ENCODE measurements around the gene POLE2.
"Not testable (repeated sequence)": the region's sequence is repeated elsewhere in the genome, so short reads cannot be mapped to it uniquely, and the experiment has no call there.

The POLE2 gene, protein sequence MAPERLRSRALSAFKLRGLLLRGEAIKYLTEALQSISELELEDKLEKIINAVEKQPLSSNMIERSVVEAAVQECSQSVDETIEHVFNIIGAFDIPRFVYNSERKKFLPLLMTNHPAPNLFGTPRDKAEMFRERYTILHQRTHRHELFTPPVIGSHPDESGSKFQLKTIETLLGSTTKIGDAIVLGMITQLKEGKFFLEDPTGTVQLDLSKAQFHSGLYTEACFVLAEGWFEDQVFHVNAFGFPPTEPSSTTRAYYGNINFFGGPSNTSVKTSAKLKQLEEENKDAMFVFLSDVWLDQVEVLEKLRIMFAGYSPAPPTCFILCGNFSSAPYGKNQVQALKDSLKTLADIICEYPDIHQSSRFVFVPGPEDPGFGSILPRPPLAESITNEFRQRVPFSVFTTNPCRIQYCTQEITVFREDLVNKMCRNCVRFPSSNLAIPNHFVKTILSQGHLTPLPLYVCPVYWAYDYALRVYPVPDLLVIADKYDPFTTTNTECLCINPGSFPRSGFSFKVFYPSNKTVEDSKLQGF

DNA sequence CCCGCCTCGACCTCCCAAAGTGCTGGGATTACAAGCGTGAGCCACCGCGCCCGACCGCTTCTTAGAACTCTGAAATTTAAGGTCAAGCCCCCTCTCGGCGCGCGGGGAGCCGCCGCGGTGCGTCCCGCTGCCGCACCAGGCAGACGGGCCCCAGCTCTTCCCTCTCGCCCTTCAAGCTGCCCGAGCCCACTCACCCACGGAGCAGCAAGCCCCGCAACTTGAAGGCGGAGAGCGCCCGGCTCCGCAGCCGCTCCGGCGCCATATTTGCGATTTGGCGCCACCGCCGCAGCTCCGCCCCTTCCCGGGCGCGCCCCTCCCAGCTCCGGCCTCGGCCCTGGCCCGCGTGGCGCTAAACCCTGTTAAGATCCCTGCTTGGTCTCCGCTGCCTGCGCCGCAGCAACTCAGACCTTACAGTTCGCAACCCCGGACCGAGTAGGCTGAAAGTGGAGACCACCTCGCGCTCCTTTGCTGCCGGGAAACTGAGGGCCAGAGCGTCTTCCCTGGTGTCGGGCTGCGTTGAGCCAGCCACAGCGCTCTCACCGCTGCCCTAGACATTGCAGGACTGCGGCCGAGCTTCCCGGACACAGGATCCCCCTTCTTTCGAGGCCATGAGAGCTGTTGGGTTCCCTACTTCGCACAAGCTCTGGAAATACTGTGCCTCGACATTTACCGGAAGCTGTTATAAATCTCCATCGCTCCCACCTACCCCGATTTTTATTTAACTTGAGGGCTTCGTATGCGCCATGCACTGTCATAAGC is at the start of gene POLE2:
POLE2 (minus strand) TSS at position 273 of the 759 bp plus-strand sequence; CDS start at position 262, 11 bp downstream.
- peak; percentile 84 for DNase-seq

DNA sequence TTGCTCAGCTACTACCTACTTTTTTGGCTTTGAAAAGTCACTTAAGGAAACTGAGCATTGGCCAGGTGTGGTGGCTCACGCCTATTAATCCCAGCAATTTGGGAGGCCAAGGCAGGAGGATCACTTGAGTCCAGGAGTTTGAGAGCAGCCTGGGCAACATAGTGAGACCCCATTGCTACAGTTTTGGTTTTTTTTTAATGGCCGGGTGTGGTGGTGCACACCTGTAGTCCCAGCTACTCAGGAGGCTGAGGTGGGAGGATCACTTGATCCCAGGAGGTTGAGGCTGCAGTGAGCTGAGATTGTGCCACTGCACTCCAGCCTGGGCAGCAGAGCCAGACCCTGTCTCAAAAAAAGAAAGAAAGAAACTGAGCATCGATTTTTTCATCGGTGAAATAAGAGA is 47.7 kb upstream of the POLE2 start:
- DNase-seq = not testable (repeated sequence)

DNA sequence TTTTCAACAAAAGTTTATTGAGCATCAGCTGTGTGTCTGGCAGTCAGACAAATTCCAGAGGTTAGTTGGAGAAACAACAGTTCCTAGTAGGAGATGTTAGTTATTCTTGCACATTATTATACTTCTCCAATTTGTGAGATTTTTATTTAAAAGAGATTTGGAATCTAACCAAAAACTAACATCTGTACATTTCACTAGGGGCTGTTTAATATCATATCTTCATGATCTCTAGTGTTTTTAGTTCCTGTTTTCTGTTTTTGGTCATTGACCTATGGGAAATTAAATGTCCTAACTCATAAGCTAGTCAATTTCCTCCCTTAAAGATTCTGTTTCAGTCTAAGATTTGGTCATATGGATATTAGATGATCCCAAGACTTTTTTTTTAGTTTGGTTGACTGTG is 45.8 kb upstream of the POLE2 start:
- no peak for DNase-seq

DNA sequence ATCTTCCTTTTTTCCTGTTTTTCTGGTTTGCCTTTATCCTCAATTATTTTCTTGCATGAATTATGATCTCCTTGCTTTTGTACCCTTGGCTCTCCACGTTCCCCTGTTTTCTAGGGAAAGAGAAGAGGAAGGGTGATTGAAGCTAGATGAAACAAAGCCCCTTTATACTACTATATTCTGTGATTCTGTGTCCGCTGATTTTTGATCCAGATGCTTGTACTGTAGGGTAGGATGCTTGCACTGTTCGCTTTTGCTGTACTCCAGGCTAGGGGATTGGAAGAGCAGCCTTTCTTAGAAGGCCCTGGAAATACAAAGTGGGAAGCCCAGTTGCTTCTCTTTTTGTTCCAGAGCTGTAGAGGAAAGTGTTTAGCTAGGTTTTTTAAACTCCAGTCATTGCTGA is 44.9 kb upstream of the POLE2 start:
- DNase-seq = no peak

DNA sequence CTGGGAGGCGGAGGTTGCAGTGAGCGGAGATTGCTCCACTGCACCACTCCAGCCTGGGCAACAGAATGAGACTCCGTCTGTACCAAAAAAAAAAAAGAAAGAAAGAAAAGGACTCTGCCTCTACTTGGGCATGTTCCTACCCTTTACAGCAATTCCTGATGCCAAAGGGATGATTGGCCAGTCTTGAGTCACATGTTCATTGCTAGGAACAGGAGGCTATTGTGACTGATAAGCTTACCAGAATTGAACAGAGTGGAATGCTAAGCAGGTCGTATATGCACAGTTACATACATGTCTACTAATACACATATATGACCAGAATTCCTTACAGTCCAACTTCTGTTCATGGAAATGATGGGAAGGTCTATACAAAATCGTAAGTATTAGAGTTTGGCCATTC is 39.2 kb upstream of the POLE2 start:
- DNase-seq = no peak

DNA sequence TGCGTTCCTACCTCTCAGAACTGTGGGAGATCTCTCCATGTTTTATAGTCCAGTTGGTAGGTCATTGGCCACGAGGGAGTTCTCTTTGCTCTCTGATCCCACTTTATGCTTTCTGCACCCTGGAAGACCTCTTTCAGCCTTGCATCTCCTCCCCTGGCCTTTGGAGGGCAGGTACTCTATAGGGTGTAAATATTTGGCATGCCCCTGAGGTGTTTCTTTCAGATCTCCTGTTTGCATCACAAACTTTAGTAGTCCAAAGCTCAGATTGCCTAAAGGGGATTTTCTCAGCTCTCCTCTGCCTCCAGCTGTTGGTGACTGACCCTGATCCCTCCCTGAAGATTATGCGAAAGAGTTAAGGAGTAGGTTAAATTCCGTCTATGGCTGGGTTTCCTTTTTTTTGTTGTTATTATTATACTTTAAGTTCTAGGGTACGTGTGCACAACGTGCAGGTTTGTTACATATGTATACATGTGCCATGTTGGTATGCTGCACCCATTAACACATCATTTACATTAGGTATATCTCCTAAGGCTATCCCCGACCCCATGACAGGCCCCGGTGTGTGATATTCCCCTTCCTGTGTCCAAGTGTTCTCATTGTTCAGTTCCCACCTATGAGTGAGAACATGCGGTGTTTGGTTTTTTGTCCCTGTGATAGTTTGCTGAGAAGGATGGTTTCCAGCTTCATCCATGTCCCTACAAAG is 33.9 kb upstream of the POLE2 start:
- DNase-seq = not testable (repeated sequence)

DNA sequence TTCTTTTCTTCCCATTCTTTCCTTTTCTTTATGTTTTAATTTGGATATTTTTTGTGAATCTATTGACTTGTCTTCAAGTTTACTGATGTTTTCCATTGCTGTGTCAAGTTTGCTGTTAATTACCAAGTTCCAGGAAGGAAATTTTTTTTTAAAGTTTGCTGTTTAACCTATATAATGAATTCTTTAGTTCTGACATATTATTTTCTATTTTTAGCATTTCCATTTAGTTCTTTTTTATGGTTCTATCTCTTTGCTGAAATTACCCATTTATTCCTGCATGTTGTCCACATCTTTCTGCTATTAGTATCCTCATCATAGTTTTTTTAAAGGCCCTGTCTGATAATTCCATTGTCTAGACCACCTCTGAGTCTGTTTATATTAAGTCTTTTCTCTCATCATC is 32.7 kb upstream of the POLE2 start:
- no peak for DNase-seq

DNA sequence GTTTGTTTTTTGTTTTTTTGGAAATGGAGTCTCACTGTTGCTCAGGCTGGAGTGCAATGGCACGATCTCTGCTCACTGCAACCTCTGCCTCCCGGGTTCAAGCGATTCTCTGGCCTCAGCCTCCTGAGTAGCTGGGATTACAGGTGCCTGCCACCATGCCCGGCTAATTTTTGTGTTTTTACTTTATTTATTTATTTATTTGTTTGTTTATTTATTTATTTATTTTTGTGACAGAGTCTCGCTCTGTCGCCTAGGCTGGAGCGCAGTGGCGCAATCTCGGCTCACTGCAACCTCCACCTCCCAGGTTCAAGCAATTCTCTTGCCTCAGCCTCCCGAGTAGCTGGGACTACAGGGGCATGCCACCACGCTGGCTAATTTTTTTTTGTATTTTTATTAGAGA is 23.0 kb upstream of the POLE2 start:
- not testable (repeated sequence) for DNase-seq

DNA sequence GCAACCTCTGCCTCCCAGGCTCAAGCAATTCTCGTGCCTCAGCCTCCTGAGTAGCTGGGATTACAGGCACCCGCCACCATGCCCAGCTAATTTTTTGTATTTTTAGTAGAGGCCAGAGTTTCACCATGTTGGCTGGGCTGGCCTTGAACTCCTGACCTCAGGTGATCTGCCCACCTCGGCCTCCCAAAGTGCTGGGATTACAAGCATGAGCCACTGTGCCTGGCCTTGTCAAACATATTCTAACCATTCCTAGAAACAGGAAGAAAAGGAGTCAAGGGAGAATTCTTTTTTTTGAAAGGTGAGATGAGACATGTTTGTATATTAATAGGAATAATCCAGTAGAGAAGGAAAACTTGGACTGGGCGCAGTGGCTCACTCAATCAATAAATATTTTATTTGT is 16.5 kb upstream of the POLE2 start:
- not testable (repeated sequence) for DNase-seq

DNA sequence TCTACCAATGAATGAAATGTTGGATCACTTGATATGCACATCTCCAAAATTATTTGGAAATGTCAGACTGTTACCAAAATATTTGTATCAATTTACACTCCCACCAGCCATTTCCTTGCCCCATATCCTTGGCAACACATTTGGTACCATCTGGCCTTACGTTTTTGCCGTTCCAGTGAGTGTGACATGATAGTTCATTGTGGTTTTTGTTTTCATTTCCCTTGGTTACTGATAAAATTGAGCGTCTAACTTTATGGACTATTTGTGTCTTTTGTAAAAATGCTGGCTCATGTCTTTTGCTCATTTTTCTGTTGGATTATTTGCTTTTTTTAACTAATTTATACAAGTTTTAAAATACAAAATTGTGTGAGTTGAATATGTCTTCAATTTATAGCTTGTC is 16.0 kb upstream of the POLE2 start:
- peak; percentile 92 for DNase-seq

DNA sequence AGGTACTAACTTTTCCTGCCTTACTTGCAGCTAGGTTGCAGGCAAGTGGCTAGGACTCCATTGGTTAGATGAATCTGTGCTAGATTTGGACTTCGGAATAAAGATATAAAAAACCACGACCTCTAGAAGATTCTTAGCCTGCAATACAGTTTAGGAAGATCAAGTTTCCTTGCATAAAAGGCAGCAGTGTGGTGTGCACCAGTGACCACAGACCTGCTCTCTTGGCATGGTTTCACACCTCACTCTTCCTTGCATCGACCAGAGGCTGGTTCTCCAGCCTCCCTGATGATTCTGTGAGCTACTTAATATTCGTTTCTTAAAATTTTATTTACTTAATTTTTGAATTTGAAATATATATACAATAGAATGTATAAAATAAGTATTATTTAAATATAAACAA is 14.7 kb upstream of the POLE2 start:
- no peak for DNase-seq

DNA sequence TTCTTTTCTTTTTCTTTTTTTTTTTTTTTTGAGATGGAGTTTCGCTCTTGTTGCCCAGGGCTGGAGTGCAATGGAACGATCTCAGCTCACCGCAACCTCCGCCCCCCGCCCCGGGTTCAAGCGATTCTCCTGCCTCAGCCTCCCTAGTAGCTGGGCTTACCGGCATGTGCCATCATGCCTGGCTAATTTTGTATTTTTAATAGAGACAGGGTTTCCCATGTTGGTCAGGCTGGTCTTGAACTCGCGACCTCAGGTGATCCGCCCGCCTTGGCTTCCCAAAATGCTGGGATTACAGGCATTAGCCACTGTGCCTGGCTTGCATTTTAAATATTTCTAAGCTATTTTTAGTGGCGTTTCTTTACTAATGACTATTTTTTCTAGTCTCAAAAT is 5.7 kb upstream of the POLE2 start:
- DNase-seq = not testable (repeated sequence)

DNA sequence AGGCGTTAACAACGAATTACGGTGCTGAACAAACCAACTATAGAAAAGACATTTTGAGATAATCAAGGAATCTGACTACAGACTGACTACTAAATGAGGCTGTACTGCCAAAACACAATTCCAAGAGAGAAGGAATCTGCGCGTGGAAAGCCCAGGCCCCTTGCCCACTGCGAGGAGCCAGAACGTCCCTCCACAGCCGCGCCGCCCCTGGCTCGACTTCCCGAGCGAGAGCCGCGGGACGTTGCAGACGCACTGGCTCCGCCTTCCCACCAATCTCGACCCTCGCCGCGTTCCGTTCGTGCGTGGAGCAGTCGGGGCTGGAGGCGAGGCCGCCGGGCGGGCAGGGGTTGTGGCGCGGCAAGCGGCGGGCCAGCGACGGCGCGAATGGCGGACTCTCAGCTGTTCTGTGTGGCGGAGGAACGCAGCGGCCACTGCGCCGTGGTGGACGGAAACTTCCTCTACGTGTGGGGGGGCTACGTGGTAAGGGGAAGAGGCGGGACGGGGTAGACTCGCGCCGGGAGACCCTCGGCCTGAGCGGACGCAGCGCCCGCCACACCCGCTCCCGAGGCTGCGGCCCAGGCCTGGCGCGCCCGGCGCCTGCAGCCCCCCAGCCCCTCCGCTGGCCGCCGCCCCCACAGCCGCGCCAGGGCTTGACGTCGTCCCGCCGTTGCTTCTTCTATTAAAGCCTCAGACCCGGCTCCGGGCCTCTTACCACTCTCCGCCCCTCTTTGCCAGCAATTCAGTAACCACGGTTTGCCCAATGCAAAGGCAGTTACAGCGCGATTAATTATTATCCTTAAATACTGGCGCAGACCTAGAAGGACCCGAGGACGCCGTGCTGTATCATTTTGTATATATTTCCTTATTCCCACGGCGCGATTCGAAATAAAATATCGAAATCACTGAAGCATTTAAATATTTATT is 5.1 kb upstream of the POLE2 start, which contains the start of gene KLHDC1:
KLHDC1 (plus strand) TSS at position 310 of the 924 bp plus-strand sequence; CDS start at position 385, 75 bp downstream.
- DNase-seq = peak; percentile 82

DNA sequence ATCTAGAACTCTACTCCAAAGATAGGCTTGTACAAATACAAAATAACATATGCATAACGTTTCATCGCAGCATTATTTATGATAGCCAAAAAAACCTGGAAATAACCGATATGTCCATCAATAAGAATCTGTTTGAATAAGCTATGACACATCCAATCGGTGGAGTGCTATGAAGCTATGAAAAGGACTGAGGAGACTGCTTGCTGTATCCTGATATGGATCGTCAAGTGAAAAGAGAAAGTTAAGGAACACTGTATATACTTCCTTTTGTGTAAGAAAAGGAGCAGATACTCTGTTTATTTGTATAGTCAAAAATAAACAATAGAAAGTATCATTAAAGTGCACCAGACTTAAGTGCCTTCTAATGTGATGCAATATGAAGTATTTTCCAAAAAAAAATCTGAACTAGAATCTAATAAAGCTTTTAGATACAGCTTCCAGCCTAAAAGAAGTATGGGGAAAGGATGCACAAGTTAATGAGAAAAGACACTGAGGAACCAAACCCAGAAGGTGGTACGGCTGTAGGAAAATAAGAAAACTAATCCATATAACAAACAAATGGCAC is 4.3 kb upstream of the POLE2 start:
- DNase-seq = no peak

DNA sequence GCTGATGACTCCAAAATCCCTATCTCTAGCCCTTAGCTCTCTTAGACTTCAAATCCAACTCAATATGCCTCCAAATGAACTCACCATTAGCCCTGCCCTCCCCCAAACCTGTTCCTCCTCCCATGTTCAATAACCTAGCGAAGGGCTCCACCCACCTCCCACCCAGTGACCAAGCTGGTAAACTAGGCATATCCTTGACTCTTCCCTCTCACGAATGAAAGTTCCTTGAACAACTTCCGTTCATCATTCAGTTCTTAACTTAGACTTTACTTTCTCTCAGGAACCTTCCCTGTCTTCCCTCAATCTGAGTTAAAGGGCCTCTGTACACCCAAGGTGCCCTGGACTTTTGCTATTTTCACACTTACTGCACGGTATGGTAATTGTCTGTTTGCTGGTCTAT is 3.0 kb upstream of the POLE2 start:
- DNase-seq = peak; percentile 57

DNA sequence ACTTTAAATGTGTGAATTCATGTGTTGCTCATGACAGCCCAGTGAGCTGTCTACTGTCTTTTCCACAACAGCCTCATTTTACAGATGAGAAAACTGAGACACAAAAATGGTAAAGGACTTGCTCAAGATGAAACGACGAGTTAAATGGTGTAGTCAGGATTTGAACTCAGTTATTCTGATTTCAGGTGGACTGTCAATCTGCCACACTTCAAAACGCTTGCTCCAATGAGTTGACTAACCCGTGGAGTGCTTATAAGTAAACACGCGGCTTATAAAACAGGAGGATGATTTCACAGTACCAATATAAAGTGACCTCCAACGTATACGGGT is 652 bp upstream of the POLE2 start:
- no peak for DNase-seq

DNA sequence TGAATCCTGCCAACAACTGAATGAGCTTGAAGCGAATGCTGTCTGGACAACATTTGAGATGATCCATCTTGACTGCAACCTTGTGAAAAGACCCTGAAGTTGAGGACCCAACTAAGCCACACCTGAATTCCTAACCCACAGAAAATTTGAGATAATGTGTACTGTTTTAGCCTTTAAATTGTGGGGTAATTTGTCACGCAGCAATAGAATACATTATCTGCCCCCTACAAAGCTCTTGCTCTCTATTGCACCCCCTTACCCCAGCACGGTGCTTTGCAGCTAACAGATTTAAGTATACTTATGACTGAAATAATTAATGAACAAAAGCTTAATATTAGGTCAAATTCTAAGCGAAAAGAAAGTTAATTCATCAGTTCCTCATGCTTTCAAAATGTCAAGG is 1.6 kb downstream of the POLE2 start:
- peak; percentile 44 for DNase-seq

DNA sequence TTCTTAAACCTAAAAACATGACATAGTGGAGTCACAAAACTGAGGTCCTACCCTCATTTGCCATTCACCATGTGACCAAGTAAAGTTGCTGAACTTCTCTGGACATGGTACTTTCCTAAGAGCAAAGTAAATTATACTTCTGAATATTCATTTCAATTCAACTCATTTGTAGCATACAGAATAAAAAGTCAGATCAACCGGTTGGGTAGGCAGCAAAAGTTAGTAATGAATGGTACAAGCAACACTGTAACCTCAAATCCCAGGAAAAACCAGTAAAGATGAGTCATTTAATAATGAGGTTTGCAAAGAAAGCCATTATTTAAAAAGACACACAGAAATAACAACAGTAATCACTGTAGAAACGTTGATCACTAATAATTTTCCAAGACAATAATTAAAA is 8.7 kb downstream of the POLE2 start:
- DNase-seq = no peak

DNA sequence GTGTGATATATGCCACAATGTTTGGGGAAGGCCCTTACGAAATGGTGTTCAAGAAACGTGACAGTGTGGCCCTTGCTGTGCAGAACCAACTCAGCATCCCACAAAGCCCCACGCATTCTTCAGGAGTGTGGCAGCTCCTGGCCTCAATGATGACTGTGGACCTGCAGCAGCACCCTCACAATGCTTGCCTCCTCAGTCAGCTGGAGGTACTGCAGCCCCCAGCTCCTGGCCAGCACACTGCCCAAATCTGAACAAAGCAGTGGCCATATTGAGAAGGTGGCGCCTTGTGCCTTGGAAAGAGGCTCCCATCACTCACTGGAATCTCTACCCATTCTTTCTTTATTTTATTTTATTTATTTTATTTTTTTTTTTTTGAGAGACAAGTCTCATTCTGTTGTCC is 10.4 kb downstream of the POLE2 start:
- DNase-seq = no peak

DNA sequence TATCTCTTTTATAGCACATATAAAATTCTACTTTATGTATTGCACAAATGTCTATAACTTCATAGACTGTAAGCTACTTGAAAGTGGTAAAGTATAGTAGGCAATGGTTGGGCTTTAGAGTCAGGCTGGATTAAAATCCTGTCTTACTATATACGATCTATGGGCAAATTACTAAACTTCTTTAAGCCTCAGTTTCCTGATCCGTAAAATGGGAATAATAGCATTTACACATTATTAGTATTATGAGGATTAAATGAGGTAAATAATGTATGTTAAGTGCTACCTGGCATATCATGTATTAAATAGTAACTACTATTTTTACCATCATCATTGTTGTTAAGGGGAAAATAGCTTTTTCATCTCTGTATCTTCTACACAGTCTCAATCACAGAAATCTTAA is 14.4 kb downstream of the POLE2 start:
- no peak for DNase-seq

DNA sequence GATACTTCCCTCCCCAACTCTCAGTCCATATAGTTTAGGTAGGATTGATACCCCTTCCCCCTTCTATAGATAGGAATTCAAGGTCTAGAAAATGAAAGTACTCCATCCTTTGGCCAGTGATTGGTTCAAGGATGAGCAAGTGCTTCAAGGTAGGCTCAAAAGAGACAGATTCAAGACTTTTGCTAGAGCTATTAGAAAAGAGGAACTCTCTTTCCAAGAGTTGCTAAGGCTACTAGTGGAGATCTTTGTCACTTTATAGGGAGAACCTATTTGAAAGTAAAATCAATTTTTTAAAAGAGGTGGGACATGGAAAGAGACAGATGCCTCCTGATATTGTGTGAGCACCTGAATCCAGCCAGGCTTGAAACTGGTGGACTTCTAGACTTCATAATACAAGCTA is 17.5 kb downstream of the POLE2 start:
- no peak for DNase-seq

All from hematopoietic multipotent progenitor cell treated with erythropoietin and hydrocortisone succinate and interleukin-3 and kit ligand, for 8 days (in vitro differentiated cells).